A673 (cell line): ENCODE results near the gene ZNF365. TPM values are rescaled to one million over a fixed set of nuclear protein-coding genes. Genes with fewer than 3 reads are reported as not detected.

Experiments
- BruUV-seq: library from RNA; stranded (reverse); fragments of 400-500 nt; replicated peaks from 2 replicates; lab custom pipeline; 2021; lab: Mats Ljungman, UMichigan
- CTCF ChIA-PET: fragments of 300-600 bp; sonication (Branson Sonifier 250); formaldehyde crosslinking; loops from one replicate; lab custom pipeline; 2022; ENCODE audit warnings: antibody characterized with exemption; lab: Charles Lee
- POLR2A ChIA-PET: fragments of 300-600 bp; sonication (Branson Sonifier 250); formaldehyde crosslinking; loops from one replicate; lab custom pipeline; 2022; ENCODE audit warnings: antibody characterized with exemption; ENCODE audit not compliant: low non-redundant PET; lab: Charles Lee
- DNase-seq: peaks from one replicate; pipeline ENCODE4 v3.0.0-alpha.2; 2015; ENCODE audit warnings: low spot score
- H3K27ac ChIP-seq: fragments of 200-600 bp; sonication (generic); 2 replicates; pipeline ENCODE4 v1.5.1; 2016; ENCODE audit warnings: mixed run types, low read depth, mild to moderate bottlenecking, mixed read lengths, antibody characterized with exemption, low read length; ENCODE audit not compliant: poor library complexity, severe bottlenecking
- H3K27me3 ChIP-seq: fragments of 200-600 bp; sonication (generic); replicated peaks from 2 replicates; pipeline ENCODE4 v1.6.1; 2017; ENCODE audit warnings: mixed run types, low read depth, mild to moderate bottlenecking, mixed read lengths, antibody characterized with exemption, low read length; ENCODE audit not compliant: insufficient read depth, poor library complexity
- H3K36me3 ChIP-seq: fragments of 200-600 bp; sonication (generic); 2 replicates; pipeline ENCODE4 v1.6.1; 2016; ENCODE audit warnings: mixed run types, mild to moderate bottlenecking, mixed read lengths, antibody characterized with exemption, low read length; ENCODE audit not compliant: insufficient read depth, poor library complexity, severe bottlenecking
- H3K4me1 ChIP-seq: fragments of 200-600 bp; sonication (generic); 2 replicates; pipeline ENCODE4 v1.6.1; 2017; ENCODE audit warnings: mixed run types, mild to moderate bottlenecking, mixed read lengths, antibody characterized with exemption, low read length; ENCODE audit not compliant: insufficient read depth, poor library complexity, severe bottlenecking
- H3K4me3 ChIP-seq: fragments of 200-600 bp; sonication (generic); 2 replicates; pipeline ENCODE4 v1.5.1; 2016; ENCODE audit warnings: low read depth, mixed run types, mild to moderate bottlenecking, mixed read lengths, low read length; ENCODE audit not compliant: poor library complexity, severe bottlenecking
- H3K9me3 ChIP-seq: fragments of 200-600 bp; sonication (generic); 2 replicates; pipeline ENCODE4 v1.6.1; 2016; ENCODE audit warnings: mixed run types, low read depth, mild to moderate bottlenecking, mixed read lengths, antibody characterized with exemption, low read length; ENCODE audit not compliant: poor library complexity, severe bottlenecking
- CTCF ChIP-seq: fragments of 300-800, 200-600 bp; sonication (generic); conservative IDR thresholded peaks from 2 replicates; pipeline ENCODE4 v1.5.1; 2017; ENCODE audit warnings: low read depth, mild to moderate bottlenecking, antibody characterized with exemption, low read length, moderate library complexity, mixed read lengths
- EZH2 ChIP-seq: fragments of 200-600 bp; sonication (generic); IDR thresholded peaks from 2 replicates; pipeline ENCODE4 v1.6.1; 2017; ENCODE audit warnings: borderline replicate concordance, low read depth, mild to moderate bottlenecking, mixed read lengths, antibody characterized with exemption, low read length; ENCODE audit not compliant: poor library complexity, severe bottlenecking
- intact Hi-C: fragments of 100-400 bp; cut with micrococcal nuclease; formaldehyde crosslinking; loops from one replicate; pipeline ENCODE4 v1.10.0; 2022; ENCODE audit not compliant: unreplicated experiment
- total RNA-seq: library from RNA; stranded (reverse); gene quantifications from 2 replicates; pipeline ENCODE4 v1.2.3, GENCODE V29; 2021

ZNF365 gene
- total RNA-seq, 1 experiment from 2014 or later = 0.56 TPM

DNA sequence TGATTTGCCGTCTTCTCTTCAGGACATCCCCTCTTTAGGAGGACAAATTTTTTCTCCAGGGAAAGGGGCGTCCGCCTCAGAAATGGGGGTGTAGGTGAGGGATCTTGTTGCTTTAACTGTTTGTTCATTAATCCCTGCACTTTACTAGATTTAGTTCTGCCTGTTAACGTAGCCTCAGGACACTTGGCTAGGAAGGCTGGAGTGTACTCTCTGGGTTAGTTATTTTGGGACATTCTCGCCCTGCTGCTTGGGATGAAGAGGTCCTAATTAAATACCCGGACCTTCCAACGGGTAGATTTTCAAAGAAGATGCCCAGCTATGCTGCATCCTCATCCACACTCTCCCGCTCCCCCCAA is 552 bp upstream of the ZNF365 start:
- Histone ChIP-seq H3K27me3 (no peaks in the 10 kb centered on the region), H3K27ac (no peak overlapping the region), H3K4me1 (no peaks in the 10 kb centered on the region), H3K36me3 (no peaks in the 10 kb centered on the region), H3K9me3 (no peaks in the 10 kb centered on the region), H3K4me3 (peak overlapping the region; percentile 61)
- ChIA-PET CTCF (no interaction called here), POLR2A (no interaction called here)
- BruUV-seq = no TSS peak
- intact Hi-C loops = no loop called here
- DNase-seq = no peak
- TF ChIP-seq CTCF (no peak), EZH2 (no peak)

GRCh38 chr10:62374862-62375710 is 917 bp downstream of the ZNF365 start:
- peak; percentile 24 for DNase-seq
- Histone ChIP-seq H3K27me3 (no peaks in the 10 kb centered on the region), H3K36me3 (no peaks in the 10 kb centered on the region), H3K9me3 (no peaks in the 10 kb centered on the region), H3K4me3 (peak overlapping the region; percentile 61), H3K4me1 (no peaks in the 10 kb centered on the region), H3K27ac (no peak overlapping the region)
- intact Hi-C loops = no loop called here
- TF ChIP-seq EZH2 = no peak
- TF ChIP-seq CTCF = no peak
- POLR2A ChIA-PET = no interaction called here
- BruUV-seq = no TSS peak
- CTCF ChIA-PET = no interaction called here

- ChIA-PET CTCF (no interaction called here), POLR2A (no interaction called here)
- Histone ChIP-seq H3K4me1 (no peaks in the 10 kb centered on the region), H3K27ac (no peak overlapping the region), H3K36me3 (no peaks in the 10 kb centered on the region), H3K4me3 (no peak overlapping the region), H3K27me3 (no peaks in the 10 kb centered on the region), H3K9me3 (no peaks in the 10 kb centered on the region)
- intact Hi-C loops = no loop called here
- TF ChIP-seq EZH2 (no peak), CTCF (no peak)
- no TSS peak for BruUV-seq
- no peak for DNase-seq
These were observed 2.2 kb downstream of the ZNF365 start for GRCh38 chr10:62376071-62377025.
